ENCODE data around the gene LCN15. TPM values are rescaled to one million over a fixed set of nuclear protein-coding genes. Genes with fewer than 3 reads are reported as not detected.
A peak's percentile ranks its signal among the peaks of the same experiment; 100 is the strongest.
"Not testable (repeated sequence)": the region's sequence is repeated elsewhere in the genome, so short reads cannot be mapped to it uniquely, and the experiment has no call there.

The LCN15 gene
- total RNA-seq, 2 experiments from 2014 or later: not detected

DNA sequence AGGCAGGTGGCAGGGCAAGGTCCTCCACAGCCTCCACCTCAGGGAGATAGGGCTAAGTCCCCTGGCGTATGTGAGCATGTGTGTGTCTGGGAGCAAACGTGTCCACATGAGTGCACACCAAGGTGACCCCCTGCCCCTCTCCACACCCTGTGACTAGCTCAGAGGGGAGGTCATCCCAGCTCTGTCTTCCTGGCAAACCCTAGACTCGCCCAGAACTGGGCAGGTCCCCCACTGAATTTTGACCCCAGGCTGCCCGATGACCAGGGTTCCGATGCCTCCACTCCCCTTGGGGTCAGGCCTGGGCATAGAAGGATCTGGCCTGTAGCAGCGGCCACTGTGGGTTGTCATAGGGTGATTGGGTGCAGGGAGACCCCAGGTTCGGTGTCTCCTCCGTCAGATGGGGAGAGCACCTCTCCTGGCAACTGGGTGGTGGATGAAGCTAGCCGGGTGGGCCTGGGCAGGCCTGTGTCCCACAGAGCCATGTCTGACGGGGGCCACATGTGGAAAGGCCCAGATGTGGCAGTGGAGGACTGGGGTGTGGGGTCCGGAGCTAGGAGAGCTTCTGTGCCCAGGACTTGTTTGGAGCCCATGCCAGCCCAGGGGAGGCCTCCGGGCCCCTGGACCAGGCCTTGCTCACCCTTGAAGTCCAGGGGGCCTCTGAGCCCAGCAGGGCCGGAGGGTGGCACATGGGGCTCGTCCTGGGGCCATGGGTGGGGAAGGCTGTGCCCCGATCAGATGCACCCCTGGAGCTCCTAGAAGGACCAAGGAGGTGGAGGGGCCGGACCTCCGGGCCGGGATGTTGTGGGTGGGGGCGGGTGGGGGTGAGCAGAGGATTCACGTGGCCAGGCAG is 45.7 kb downstream of the LCN15 start:
- ATAC-seq (no peak), DNase-seq (no peak)
- POLR2A ChIA-PET: no interaction called here
- intact Hi-C loops (cut with DNase I, micrococcal nuclease): no loop called here
- no peaks in the 10 kb centered on the region for H3K9me3 Mint-ChIP-seq (ENCODE audit: low read depth)
- no peaks in the 10 kb centered on the region for H3K4me1 Mint-ChIP-seq
- no peak overlapping the region for H3K27ac Mint-ChIP-seq
- CTCF ChIA-PET: interaction anchor here (0.7 to 1.2 kb wide), 2 partner anchors 47 to 383 kb away, joined by 4 to 5 read pairs; no protein-coding TSS in a partner anchor
- H3K27me3 Mint-ChIP-seq: peaks cover 11% of the 10 kb centered on the region
- H3K4me3 Mint-ChIP-seq: no peak overlapping the region
- peaks cover 9% of the 10 kb centered on the region for H3K36me3 Mint-ChIP-seq (ENCODE audit: low read depth)

DNA sequence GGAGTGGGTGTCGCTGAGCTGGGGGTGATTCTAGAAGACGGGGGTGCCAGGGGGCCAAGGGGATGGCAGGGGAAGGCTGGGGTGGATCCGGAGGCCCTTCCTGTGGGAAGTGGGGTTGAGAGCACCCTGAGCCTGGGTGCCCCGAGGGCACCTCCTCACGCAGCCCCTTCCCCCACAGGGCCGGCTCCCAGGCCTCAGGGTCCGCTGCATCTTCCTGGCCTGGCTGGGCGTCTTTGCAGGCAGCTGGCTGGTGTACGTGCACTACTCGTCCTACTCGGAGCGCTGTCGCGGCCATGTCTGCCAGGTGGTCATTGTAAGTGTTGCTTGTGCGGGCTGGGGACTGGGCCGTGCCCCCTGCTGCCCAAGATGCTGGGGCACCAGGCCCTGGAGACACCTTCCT is 46.9 kb downstream of the LCN15 start:
- Mint-ChIP-seq H3K36me3 (ENCODE audit: low read depth) (peaks cover 3% of the 10 kb centered on the region), H3K27ac (no peak overlapping the region), H3K9me3 (ENCODE audit: low read depth) (no peaks in the 10 kb centered on the region), H3K4me3 (no peak overlapping the region), H3K4me1 (no peaks in the 10 kb centered on the region), H3K27me3 (peaks cover 14% of the 10 kb centered on the region)
- ChIA-PET POLR2A (no interaction called here), CTCF (interaction anchor here (1.2 kb wide), 1 partner anchor 45 kb away, joined by 5 read pairs; no protein-coding TSS in a partner anchor)
- DNase-seq (no peak), ATAC-seq (no peak)
- intact Hi-C loops (cut with DNase I, micrococcal nuclease): no loop called here

DNA sequence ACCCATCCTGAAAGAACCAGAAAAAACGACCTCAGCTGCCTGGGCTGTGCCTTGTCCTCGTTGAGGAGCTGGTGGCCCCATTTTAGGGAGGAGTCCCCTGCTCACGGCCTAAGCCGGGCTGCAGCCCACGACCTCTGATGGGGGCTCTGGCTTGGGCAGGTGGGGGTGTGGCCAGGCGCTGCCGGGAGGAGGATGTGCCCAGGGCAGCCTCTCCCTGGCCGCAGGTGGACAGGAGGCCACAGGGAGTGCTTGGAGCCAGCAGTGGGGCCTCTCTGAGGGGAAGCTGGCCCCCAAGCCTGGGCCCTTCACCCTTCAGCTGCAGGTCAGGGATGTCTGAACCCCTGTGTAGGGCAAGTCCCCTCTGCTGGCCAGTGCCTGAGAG is 49.4 kb downstream of the LCN15 start:
- H3K9me3 Mint-ChIP-seq (ENCODE audit: low read depth): no peaks in the 10 kb centered on the region
- H3K27me3 Mint-ChIP-seq: peaks cover 25% of the 10 kb centered on the region
- ATAC-seq: no peak
- H3K27ac Mint-ChIP-seq: no peak overlapping the region
- intact Hi-C loops (cut with DNase I, micrococcal nuclease): no loop called here
- ChIA-PET POLR2A (interaction anchor here (1.4 kb wide), 1 partner anchor 12 kb away, joined by 3 read pairs; no protein-coding TSS in a partner anchor), CTCF (no interaction called here)
- H3K4me3 Mint-ChIP-seq: no peak overlapping the region
- H3K4me1 Mint-ChIP-seq: peaks cover 2% of the 10 kb centered on the region
- no peak for DNase-seq
- no peaks in the 10 kb centered on the region for H3K36me3 Mint-ChIP-seq (ENCODE audit: low read depth)

DNA sequence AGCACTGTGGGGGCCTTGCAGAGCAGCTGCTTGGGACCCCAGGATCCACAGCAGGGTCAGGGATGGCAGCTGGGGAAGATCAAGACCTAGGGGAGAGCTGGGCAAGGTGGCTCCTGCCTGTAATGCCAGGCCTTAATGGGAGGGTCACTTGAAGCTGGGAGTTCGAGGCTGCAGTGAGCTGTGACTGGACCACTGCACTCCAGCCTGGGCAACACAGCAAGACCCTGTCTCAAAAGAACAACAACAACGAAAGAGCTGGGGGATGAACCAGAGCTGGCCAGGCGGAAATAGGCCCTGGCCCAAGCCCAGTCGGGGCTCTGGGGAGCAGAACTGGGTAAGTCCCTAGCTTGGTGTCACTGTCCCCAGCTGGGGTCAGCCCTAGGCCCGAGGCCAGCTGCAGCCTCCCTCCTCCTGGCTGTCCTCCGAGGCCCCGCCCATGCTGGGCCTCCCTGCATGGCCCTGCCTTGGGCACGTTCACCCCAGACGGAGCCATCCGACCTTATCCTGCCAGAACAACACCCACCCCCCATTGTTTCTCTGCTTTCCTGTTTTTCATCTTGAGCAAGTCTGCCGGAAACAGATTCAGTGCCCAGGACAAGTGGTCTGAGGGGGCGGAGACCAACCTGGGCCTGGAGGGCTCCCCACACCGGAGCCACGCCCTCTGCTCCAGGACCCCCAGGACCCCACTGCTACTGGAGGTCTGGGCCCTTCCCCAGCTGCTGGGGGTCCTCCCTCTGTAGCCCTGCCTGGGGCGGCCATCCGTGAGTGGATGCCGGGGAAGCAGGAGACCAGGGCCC is 50.0 kb downstream of the LCN15 start:
- CTCF ChIA-PET: interaction anchor here (0.7 kb wide), 1 partner anchor 321 kb away, joined by 3 read pairs; no protein-coding TSS in a partner anchor
- Mint-ChIP-seq H3K4me1 (peaks cover 2% of the 10 kb centered on the region), H3K4me3 (no peak overlapping the region), H3K36me3 (ENCODE audit: low read depth) (no peaks in the 10 kb centered on the region), H3K27ac (no peak overlapping the region), H3K27me3 (peaks cover 25% of the 10 kb centered on the region), H3K9me3 (ENCODE audit: low read depth) (no peaks in the 10 kb centered on the region)
- intact Hi-C loops (cut with DNase I, micrococcal nuclease): no loop called here
- ATAC-seq (no peak), DNase-seq (no peak)
- POLR2A ChIA-PET: interaction anchor here (0.9 kb wide), 1 partner anchor 12 kb away, joined by 3 read pairs; no protein-coding TSS in a partner anchor

DNA sequence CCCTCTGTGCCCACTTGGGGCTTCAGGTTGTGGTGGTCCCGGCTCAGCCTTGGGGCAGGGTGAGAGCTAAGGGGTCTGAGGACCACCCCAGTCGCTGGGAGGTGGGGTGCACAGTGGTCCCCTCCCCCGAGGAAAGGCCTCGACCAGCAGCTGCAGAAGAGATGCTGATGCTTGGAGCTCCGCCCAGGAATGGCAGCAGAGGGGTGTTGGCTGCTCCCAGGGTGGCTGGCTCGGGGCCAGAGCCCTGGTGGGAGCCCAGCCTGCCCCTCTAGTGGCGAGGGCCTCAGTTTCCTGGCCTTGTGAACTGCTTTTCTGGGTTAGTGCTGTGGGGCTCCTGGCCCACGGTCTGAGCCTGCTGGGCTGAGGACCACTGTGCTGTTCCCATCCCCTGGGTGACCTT is 50.8 kb downstream of the LCN15 start:
- intact Hi-C loops (cut with DNase I, micrococcal nuclease): no loop called here
- Mint-ChIP-seq H3K4me3 (no peak overlapping the region), H3K27ac (no peak overlapping the region), H3K27me3 (peaks cover 27% of the 10 kb centered on the region), H3K36me3 (ENCODE audit: low read depth) (no peaks in the 10 kb centered on the region), H3K4me1 (peaks cover 2% of the 10 kb centered on the region), H3K9me3 (ENCODE audit: low read depth) (no peaks in the 10 kb centered on the region)
- POLR2A ChIA-PET: interaction anchor here (0.9 to 1.1 kb wide), 2 partner anchors 13 to 15 kb away, joined by 3 read pairs; no protein-coding TSS in a partner anchor
- CTCF ChIA-PET: interaction anchor here (0.7 kb wide), 1 partner anchor 322 kb away, joined by 3 read pairs; no protein-coding TSS in a partner anchor
- ATAC-seq (no peak), DNase-seq (no peak)

DNA sequence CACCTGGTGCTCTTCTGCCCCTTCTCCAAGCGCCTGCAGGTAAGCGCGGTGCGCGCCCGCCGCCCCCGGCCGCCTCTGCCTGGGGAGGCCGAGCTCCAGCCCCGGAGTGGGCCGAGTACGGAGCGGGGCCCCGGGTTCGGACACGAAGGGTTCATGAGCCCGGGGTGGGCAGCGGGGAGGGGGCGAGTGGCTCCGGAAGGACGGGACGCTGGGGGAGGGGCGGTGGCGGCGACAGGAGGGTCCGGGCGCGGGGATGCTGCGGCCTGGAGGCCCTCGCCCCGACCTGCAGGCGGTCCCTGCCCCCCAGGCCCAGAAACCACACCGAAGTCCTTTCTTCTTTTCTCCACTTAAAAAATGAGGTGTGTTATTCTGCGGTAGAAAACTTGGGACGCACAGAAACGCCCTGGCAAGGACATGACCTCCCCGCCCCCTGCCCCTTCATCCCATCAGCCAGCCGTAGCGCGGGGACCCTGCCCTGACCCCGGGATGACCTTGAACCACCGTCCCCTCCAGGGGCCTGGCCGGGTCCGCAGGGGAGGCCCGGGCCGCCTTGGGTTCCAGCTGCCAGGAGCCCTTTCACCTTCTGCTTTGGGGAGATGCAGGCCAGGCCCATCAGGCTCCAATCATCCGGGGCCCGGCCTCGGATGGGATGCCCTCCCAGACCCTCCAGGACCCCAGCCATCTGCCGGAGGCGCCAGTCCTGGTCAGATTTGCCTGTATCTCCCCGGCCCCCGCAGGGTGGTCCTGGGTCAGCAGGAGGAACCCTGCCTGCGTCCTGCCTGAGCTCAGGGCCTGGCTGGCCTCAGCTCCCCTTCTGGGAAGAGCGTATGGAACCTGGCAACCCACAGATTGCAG is 51.4 kb downstream of the LCN15 start:
- DNase-seq: no peak
- Mint-ChIP-seq H3K4me1 (peaks cover 2% of the 10 kb centered on the region), H3K4me3 (no peak overlapping the region), H3K27ac (no peak overlapping the region), H3K27me3 (peaks cover 27% of the 10 kb centered on the region), H3K9me3 (ENCODE audit: low read depth) (no peaks in the 10 kb centered on the region), H3K36me3 (ENCODE audit: low read depth) (no peaks in the 10 kb centered on the region)
- no peak for ATAC-seq
- intact Hi-C loops (cut with DNase I, micrococcal nuclease): no loop called here
- POLR2A ChIA-PET: interaction anchor here (1.1 kb wide), 1 partner anchor 15 kb away, joined by 3 read pairs; no protein-coding TSS in a partner anchor
- CTCF ChIA-PET: no interaction called here

DNA sequence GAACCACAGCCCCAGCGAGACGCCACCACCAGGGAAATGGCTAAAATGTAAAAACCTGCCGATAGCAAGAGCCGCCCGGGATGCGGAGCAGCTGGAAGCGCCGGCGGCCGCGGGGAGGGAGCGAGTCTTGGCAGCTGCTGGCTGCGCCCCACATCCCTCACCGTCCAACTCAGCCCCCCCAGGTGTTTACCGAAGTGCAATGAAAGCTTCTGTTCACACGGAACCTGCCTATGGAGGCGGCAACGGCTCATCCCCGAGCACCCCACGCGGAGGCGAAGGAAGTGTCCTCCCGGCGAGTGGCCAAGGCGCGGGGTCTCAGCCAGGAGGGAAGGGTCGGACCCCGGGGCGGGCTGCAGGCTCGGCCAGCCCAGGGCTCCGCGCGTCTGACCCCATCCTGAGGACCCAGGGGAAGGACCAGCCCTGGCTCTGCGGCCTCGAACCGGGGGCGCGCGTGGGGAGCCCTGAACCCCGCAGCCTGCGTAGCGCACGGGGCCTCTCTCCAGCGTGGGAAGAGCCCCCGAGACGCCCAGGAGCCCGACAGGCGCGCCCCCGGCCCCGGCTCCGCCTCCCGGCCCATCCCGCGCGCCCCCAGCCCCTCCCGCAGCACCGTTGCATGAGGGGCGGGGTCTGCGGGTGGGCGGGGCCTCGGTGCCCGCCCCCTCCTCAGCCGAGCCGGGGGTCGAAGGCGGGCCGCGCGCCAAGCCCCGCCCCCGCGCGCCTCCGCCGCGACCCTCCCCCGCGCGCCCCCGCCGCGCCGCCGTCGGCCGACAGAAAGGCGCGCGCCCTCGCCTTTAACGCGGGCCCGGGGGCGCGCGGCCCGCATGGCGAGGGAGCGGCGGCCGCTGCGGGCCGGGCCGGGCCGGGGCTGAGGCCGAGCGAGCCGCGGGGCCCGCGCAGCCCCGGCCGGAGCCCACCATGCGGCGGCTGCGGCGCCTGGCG is 52.3 kb downstream of the LCN15 start, which contains the start of gene DIPK1B:
Gene DIPK1B, plus strand, starts transcription at position 822 of the 939 bp plus-strand sequence. Its CDS starts 94 bp downstream, at position 916.
- Mint-ChIP-seq H3K4me1 (peaks cover 2% of the 10 kb centered on the region), H3K27me3 (peaks cover 27% of the 10 kb centered on the region), H3K4me3 (peak within 1 kb of the TSS; percentile 14), H3K9me3 (ENCODE audit: low read depth) (no peaks in the 10 kb centered on the region), H3K27ac (no peak within 1 kb of the TSS), H3K36me3 (ENCODE audit: low read depth) (no peaks in the 10 kb centered on the region)
- CTCF ChIA-PET: no interaction called here
- POLR2A ChIA-PET: no interaction called here
- DNase-seq (peak; percentile 25), ATAC-seq (peak; percentile 26)
- intact Hi-C loops (cut with DNase I, micrococcal nuclease): no loop called here

DNA sequence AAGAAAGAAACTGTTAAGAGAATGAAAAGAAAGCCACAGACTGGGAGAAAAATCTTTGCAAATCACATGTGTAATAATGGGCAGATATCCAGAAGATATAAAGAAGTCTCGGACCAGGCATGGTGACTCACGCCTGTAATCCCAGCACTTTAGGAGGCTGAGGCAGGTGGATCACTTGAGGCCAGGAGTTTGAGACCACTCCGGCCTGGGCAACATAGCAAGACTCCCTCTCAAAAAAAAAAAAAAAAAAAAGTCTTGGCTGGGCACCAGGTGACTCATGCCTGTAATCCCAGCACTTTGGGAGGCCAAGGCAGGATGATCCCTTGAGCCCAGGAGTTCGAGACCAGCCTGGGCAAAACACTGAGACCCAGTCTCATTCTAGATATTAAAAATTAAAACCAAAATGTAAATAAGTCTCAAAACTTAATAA is 53.1 kb downstream of the LCN15 start:
- H3K36me3 Mint-ChIP-seq (ENCODE audit: low read depth); POLR2A ChIA-PET; ATAC-seq; DNase-seq; CTCF ChIA-PET; H3K9me3 Mint-ChIP-seq (ENCODE audit: low read depth); H3K4me1 Mint-ChIP-seq; H3K27ac Mint-ChIP-seq; intact Hi-C loops (cut with DNase I, micrococcal nuclease): not testable (repeated sequence)
- peaks cover 27% of the 10 kb centered on the region for H3K27me3 Mint-ChIP-seq
- peak overlapping the region; percentile 14 for H3K4me3 Mint-ChIP-seq

DNA sequence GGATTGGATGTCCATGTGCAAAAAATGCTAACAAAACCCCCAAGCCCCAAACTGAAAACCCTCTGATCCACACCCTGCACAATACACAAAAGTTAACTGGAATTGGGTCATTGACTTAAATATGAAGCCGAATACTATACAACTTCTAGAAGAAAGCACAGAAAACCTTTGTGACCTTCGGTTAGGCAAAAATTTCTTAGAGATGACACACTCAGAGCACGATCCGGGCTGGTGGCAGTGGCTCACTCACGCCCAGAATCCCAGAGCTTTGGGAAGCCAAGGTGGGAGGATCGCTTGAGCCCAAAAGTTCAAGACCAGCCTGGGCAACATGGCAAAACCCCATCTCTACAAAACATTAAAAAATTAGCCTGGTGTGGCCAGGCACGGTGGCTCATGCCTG is 53.8 kb downstream of the LCN15 start:
- Mint-ChIP-seq H3K4me1 (peaks cover 2% of the 10 kb centered on the region), H3K4me3 (no peak overlapping the region), H3K36me3 (ENCODE audit: low read depth) (no peaks in the 10 kb centered on the region), H3K27me3 (peaks cover 28% of the 10 kb centered on the region), H3K27ac (no peak overlapping the region), H3K9me3 (ENCODE audit: low read depth) (no peaks in the 10 kb centered on the region)
- intact Hi-C loops (cut with DNase I, micrococcal nuclease): no loop called here
- ATAC-seq: no peak
- ChIA-PET POLR2A (no interaction called here), CTCF (no interaction called here)
- no peak for DNase-seq

Measured in activated CD4-positive, alpha-beta T cell treated with anti-CD3 and anti-CD28 coated beads for 36 hours (primary cell).